Large intestine (tissue), 3 donors: Measurements from ENCODE around the gene TP73. TPM values are rescaled to one million over a fixed set of nuclear protein-coding genes. Genes with fewer than 3 reads are reported as not detected.

Experiments
- DNase-seq, 2 donors: peaks; one replicate each; pipeline versions ENCODE4 v3.0.0 to v3.0.0-alpha.2; 2013
- H3K27ac ChIP-seq: one replicate; pipeline ENCODE4 v1.5.1; 2013; ENCODE audit warnings: low read length
- H3K27me3 ChIP-seq: 2 replicates; pipeline ENCODE4 v1.6.1; 2013; ENCODE audit warnings: low read length; ENCODE audit not compliant: control insufficient read depth, insufficient read depth
- H3K36me3 ChIP-seq: 2 replicates; pipeline ENCODE4 v1.6.1; 2013; ENCODE audit warnings: low read length; ENCODE audit not compliant: control insufficient read depth, insufficient read depth
- H3K4me1 ChIP-seq: one replicate; pipeline ENCODE4 v1.6.1; 2013; ENCODE audit warnings: low read length; ENCODE audit not compliant: control insufficient read depth, insufficient read depth
- H3K4me3 ChIP-seq: one replicate; pipeline ENCODE4 v1.5.1; 2013; ENCODE audit warnings: low read length
- H3K9me3 ChIP-seq: one replicate; pipeline ENCODE4 v1.6.1; 2013; ENCODE audit warnings: mild to moderate bottlenecking, low read depth, low read length, moderate library complexity; ENCODE audit not compliant: control insufficient read depth
- WGBS: methylation state at CpG from one replicate; pipeline ENCODE4 v1.1.5; 2013; ENCODE audit warnings: low lambda C conversion rate; ENCODE audit not compliant: insufficient coverage; 5-methylcytosine and 5-hydroxymethylcytosine counted together
- polyA plus RNA-seq: library from polyadenylated mRNA; unstranded; fragments of 120-200 nt; gene quantifications from one replicate; pipeline ENCODE4 v1.2.1, GENCODE V29; 2013

Gene TP73
- polyA plus RNA-seq, 1 donor = 0.55 TPM

DNA sequence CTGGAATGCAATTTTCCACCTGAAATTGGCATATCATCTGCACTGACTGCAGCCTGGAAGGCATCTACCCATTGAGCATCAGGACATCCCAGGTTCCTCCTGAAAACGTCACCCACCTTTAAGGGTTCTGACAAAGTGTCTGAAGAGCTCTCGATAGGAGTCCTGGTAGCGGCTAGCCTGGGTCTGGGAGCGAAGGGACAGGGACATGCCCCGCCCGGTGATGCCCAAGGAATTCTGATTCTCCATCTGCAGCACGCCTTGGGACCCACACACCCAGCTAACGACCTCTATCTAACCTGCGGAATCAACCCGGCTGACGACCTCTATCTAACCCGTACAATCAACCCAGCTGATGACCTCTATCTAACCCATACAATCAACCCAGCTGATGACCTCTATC lies 86.6 kb downstream of the TP73 start:
- no peak for DNase-seq
- Histone ChIP-seq H3K27me3 (no peaks in the 10 kb centered on the region), H3K9me3 (no peaks in the 10 kb centered on the region), H3K36me3 (peaks cover 45% of the 10 kb centered on the region), H3K27ac (no peak overlapping the region), H3K4me1 (peaks cover 7% of the 10 kb centered on the region), H3K4me3 (no peak overlapping the region)
- no CpG with 5 or more reads among the region's 12 CpGs for WGBS

DNA sequence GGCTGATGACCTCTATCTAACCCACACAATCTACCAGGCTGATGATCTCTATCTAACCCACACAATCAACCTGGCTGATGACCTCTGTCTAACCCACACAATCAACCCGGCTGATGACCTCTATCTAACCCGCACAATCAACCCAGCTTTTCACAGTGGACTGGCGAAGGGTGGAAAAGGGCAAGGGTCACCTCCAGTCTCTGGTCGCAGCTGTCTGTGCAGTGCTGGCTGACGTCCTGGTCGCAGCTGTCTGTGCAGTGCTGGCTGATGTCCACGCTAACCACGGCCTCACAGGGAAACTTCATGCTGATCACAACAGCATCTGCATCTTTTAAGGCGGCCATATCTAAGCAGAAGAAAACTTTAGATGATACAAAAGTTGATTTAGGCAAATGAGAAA lies 87.7 kb downstream of the TP73 start:
- Histone ChIP-seq H3K27ac (no peak overlapping the region), H3K36me3 (peaks cover 45% of the 10 kb centered on the region), H3K4me1 (no peaks in the 10 kb centered on the region), H3K27me3 (no peaks in the 10 kb centered on the region), H3K4me3 (no peak overlapping the region), H3K9me3 (no peaks in the 10 kb centered on the region)
- WGBS = no CpG with 5 or more reads among the region's 9 CpGs
- no peak for DNase-seq

GRCh38 chr1:3740752-3741151 lies 88.4 kb downstream of the TP73 start:
- H3K36me3 ChIP-seq = peaks cover 45% of the 10 kb centered on the region
- no peak overlapping the region for H3K27ac ChIP-seq
- H3K27me3 ChIP-seq = no peaks in the 10 kb centered on the region
- H3K9me3 ChIP-seq = no peaks in the 10 kb centered on the region
- no peaks in the 10 kb centered on the region for H3K4me1 ChIP-seq
- DNase-seq = no peak
- WGBS = 100% methylated on average over 2 of the region's 13 CpGs
- no peak overlapping the region for H3K4me3 ChIP-seq

DNA sequence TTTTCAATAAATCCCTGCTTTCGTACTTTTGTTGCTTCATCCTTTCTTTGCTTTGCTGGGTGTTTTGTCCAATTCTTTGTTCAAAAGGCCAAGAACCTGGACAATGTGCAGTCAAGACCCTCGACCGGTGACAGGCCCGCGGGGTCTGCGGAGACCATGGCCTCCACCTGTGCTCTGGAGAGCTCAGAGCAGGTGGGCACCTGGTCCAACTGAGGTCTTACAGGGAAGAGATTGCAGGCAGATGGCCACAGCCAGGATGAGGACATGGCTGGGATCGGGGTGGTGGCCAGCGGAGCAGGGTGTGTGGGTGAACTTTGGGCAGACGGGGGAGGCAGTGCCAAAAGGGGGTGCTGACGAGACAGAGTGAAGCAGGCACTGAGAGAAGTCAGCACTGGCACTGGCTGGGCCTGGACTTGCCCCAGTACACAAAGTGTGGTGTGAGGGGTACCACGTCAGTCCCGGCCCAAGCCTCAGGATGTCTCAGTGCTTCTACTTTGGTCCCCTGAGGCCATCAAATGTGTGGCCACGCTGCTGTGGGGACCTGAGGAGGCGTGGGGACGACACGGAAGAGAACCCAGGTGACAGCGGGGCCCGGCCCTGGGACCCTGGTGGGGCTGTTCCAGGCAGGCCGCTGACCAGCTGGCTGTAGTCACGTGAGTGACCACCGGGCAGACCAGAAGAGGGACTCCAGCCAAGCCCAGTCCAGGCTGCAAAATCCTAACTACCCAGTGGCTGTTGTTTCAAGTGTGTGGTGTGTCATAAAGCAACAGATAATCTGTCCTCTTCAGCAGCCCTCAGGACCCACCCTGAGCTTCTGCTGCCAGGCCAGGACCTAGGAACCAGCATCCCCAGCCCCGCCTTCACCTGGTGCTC lies 89.5 kb downstream of the TP73 start:
- no peaks in the 10 kb centered on the region for H3K27me3 ChIP-seq
- H3K27ac ChIP-seq = no peak overlapping the region
- H3K4me3 ChIP-seq = no peak overlapping the region
- H3K9me3 ChIP-seq = no peaks in the 10 kb centered on the region
- no peak for DNase-seq
- H3K4me1 ChIP-seq = no peaks in the 10 kb centered on the region
- H3K36me3 ChIP-seq = peaks cover 37% of the 10 kb centered on the region
- WGBS = no CpG with 5 or more reads among the region's 22 CpGs

DNA sequence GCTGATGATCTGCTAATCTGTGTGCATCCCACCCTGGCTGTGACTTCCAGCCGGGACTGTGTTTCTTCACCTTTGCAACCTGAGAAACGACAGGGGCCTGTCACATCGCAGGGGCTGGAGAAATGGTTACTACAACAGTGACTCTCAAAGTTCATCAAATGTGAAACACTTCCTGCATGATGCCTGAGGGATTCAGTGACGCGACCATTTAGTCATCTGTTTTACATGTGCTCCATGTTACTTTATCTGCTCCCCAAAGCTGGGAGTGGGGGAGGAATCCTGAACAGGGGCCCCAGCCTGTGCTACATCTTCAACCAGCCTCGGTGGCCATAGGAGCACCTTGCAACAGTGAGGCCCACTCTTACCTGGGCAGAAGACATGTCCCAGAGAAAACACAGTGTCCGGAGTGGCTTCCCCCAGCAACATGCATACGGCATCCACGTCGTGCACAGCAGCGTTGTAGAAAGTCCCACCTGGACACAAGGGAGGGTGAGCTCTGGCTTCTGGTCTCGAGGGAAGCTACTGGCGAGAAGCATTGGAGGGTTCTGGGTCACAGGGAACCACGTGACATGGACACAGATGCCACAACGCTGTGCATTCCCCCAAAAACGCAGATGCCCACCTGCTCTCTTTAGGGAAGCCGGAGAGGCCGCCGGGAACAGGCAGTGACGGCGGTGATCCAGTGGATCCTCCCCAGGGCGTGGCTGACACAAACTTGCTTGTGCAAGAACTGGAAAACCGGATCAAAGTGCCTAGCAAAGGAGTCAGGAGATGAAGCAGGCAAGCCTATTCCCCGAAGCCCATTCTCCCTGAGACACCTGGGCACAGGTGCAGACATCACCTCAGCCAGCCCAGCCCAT lies 90.4 kb downstream of the TP73 start:
- no CpG with 5 or more reads among the region's 24 CpGs for WGBS

DNA sequence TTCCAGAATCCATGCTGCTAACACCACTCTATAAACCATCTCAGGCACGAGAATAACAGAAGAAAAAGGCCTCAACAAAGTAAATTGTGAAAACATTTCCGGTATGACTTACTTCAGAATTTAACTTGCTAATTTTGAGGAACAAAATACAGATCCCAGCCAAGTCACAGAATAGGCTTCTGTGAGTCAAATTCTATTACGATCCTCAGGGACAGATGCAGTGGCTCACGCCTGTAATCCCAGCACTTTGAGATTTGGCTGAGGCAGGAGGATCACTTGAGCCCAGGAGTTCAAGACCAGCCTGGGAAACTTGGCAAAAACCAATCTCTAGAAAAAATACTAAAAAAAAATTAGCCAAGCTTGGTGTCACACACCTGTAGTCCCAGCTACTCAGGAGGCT lies 91.1 kb downstream of the TP73 start:
- 83% methylated on average over 1 of the region's 4 CpGs for WGBS
- Histone ChIP-seq H3K4me1 (peaks cover 6% of the 10 kb centered on the region), H3K27ac (no peak overlapping the region), H3K4me3 (no peak overlapping the region), H3K27me3 (no peaks in the 10 kb centered on the region), H3K9me3 (no peaks in the 10 kb centered on the region), H3K36me3 (peaks cover 30% of the 10 kb centered on the region)
- no peak for DNase-seq

More for the DNA sequence above, 90.4 kb downstream of the TP73 start:
- H3K4me1 ChIP-seq = peaks cover 1% of the 10 kb centered on the region
- no peak overlapping the region for H3K27ac ChIP-seq
- no peak for DNase-seq
- no peak overlapping the region for H3K4me3 ChIP-seq
- H3K27me3 ChIP-seq = no peaks in the 10 kb centered on the region
- no peaks in the 10 kb centered on the region for H3K9me3 ChIP-seq
- H3K36me3 ChIP-seq = peaks cover 36% of the 10 kb centered on the region

GRCh38 chr1:3743826-3744225 lies 91.5 kb downstream of the TP73 start:
- DNase-seq = no peak

GRCh38 chr1:3744646-3745045 lies 92.3 kb downstream of the TP73 start:
- WGBS = no CpG with 5 or more reads among the region's 10 CpGs
- Histone ChIP-seq H3K4me3 (no peak overlapping the region), H3K4me1 (peaks cover 6% of the 10 kb centered on the region), H3K27ac (no peak overlapping the region), H3K27me3 (no peaks in the 10 kb centered on the region), H3K9me3 (no peaks in the 10 kb centered on the region), H3K36me3 (peaks cover 23% of the 10 kb centered on the region)
- no peak for DNase-seq

More at GRCh38 chr1:3743826-3744225, 91.5 kb downstream of the TP73 start:
- 100% methylated on average over 1 of the region's 12 CpGs for WGBS
- H3K9me3 ChIP-seq = no peaks in the 10 kb centered on the region
- H3K36me3 ChIP-seq = peaks cover 27% of the 10 kb centered on the region
- H3K27me3 ChIP-seq = no peaks in the 10 kb centered on the region
- H3K4me1 ChIP-seq = peaks cover 6% of the 10 kb centered on the region
- no peak overlapping the region for H3K4me3 ChIP-seq
- no peak overlapping the region for H3K27ac ChIP-seq

GRCh38 chr1:3745071-3745470 lies 92.8 kb downstream of the TP73 start:
- Histone ChIP-seq H3K36me3 (peaks cover 21% of the 10 kb centered on the region), H3K4me1 (peaks cover 6% of the 10 kb centered on the region), H3K9me3 (no peaks in the 10 kb centered on the region), H3K27me3 (no peaks in the 10 kb centered on the region), H3K4me3 (no peak overlapping the region), H3K27ac (no peak overlapping the region)
- WGBS = no CpG with 5 or more reads among the region's 12 CpGs
- DNase-seq = no peak

DNA sequence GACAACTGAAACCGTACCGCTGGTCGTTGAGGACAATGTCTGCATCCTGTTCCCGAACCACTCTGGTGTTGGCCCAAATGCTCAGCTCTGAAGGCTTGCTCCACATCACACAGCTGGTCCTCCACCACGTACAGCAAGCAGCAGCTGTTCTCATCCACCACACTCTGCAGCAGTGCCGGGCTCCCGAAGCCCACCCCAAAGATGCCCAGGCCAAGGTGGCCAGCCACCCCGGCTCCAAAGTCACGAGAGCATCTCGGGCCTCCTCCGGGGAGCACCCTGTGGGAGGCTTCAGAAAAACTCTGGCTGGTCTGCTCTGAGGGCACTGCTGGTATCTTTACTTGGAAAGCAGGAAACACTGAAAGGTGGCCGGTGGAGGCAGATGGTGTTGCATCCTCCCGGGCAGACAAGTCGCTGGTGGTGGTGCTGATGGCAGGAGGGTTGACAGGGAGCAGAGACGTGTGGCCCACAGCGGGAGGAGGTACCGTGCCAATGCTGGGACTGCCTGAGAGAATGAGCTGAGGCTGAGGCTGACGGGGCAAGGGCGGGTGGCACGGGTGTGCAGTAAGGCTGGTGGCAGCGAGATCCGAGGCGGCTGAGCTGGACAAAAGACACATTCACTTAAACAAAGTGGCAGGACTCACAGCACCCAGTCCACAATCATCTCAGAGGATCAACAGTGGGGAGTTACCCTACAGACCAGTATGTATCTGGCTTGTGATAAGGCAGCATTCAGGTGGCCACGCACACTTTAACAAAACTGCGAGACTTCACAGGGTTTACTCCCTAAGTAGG lies 93.5 kb downstream of the TP73 start:
- Histone ChIP-seq H3K9me3 (no peaks in the 10 kb centered on the region), H3K4me3 (peak overlapping the region; percentile 55), H3K36me3 (peaks cover 18% of the 10 kb centered on the region), H3K27ac (no peak overlapping the region), H3K4me1 (peaks cover 6% of the 10 kb centered on the region), H3K27me3 (peaks cover 4% of the 10 kb centered on the region)
- DNase-seq = no peak
- no CpG with 5 or more reads among the region's 25 CpGs for WGBS
